GM21786 (cell line): ENCODE results near the gene RIPK4.
"Not testable (repeated sequence)": the region's sequence is repeated elsewhere in the genome, so short reads cannot be mapped to it uniquely, and the experiment has no call there.

Experiments
- ATAC-seq: cut with Tn5 transposase; IDR thresholded peaks from one replicate; pipeline ENCODE4 v1.9.1; 2021; ENCODE audit not compliant: unreplicated experiment

RIPK4 gene

DNA sequence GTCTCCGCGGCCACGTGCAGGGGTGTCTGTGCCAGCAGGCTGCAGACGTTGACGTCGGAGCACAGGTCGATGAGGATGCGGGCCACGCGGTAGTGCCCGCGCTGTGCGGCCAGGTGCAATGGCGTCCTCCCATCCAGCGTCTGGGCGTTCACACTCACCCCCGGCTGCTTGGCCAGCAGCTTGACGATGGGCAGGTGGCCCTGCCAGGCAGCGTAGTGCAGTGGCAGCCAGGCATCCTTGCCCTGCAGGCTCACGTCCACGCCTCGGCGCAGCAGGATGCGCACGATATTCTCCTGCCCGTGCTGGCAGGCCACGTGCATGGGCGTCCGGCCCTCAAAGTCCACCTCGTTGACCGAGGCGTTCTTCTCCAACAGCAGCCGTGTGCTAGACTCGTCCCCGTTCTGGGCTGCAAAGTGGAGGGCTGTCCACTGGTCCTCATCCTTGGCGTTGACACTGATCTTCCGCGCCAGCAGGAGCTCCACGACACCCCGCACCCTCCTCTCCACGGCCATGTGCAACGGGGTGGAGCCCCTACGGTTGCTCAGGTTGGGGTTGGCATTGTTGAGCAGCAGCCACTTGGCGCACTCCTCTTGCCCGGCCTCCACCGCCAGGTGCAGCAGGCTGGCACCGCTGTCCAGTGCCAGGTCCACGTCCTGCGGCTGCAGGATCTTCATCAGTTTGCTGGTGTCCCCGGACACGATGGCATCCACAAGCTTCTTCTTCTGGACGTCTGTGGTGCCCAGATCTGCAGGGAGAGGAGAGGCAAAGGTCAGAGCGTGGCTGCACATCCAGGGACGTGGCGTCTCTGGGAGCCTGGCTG is 25.4 kb downstream of the RIPK4 start:
- ATAC-seq, result no peak

GRCh38 chr21:41740604-41741252 is 26.1 kb downstream of the RIPK4 start:
- ATAC-seq, result no peak

DNA sequence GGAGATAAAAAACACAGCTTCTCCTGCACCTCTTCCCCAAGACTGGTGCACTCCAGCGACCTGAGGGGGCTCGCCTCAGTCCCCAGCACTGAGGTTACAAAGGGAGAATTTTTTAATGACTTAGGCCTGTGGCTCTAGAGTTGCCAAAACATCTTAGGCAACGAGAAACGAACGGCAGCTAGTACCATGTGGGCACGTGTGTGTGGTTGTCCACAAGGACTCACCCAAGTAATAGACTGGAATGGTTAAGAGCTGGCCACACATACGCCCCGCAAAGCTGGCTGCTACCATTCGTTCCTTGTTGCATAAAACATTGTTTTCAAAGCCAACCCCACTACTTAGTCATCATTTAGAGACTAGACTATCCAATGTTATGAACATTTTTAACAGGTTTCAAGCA is 26.9 kb downstream of the RIPK4 start:
- no peak for ATAC-seq

GRCh38 chr21:41739011-41739410 is 27.8 kb downstream of the RIPK4 start:
- ATAC-seq, result no peak

DNA sequence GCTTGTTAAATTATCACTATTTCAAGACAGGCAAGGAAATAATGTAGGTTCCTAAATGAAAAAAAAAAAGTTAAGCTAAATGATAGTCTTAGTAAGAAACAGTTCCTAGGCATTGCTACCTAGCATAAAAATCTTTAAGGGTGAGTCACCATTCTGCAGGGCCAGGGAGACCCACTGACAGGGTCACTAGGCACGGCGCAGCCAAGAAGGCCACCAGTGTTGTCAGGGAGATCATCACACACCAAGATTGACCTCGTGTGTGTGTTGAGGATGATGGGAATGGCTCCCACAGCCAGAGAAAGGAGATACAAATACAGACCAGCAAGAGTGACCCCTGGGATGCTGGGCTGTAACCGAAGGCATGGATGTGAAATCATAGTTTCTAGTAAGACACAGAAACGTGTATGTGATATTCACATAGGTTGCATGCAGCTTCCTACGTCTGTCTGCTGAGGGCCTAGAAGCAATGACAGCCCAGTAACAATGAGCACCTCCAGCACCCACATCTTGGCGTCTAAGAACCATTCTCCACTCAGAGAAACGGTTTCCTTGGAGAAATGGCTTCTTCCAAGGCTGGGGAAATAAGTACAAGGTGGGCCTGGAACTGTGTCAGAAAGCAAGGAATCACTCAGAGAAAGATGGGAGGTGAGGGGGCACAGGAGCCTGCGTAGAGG is 29.1 kb downstream of the RIPK4 start:
- no peak for ATAC-seq

DNA sequence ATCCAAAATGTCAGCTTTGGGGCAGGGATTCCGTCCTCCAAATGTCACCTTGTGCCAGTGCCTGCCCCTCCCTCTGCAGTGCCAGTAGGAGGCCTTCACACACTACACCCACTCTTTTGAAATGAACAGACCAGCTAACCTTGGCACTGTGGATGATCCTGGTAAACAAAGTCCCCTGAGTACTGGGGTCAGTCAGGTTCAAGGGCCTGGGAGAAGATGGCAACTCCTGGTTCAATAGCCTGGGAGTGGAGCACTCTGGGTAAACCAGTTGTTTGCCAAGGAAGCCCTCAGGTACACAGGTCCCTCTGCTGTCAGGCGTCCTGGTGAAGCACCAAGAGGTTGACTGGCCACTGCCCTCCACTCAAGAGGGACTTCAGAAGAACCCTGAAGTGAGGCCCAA is 30.4 kb downstream of the RIPK4 start:
- no peak for ATAC-seq

- ATAC-seq, result no peak
These were observed 32.7 kb downstream of the RIPK4 start for GRCh38 chr21:41733951-41734689.

DNA sequence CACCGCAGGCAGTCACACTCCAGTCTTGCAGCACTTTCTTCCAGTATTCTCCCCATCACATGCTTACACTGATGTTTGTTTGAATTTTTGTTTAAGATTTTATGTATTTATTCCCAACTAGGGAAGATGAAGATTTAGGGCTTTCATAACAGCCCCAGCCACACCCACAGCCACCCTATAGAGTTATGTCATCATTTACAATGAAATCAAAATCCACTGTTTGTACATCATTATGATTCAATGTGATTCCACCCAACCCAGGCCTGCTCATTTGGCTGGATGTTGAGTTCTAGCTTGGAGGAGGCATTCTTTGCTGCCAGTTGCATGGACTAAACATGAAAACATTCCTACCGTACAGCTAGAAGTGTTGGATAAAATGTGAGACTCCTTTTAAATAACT is 35.8 kb downstream of the RIPK4 start:
- ATAC-seq, result no peak

GRCh38 chr21:41730367-41730765 is 36.5 kb downstream of the RIPK4 start:
- no peak for ATAC-seq

GRCh38 chr21:41729701-41730366 is 37.0 kb downstream of the RIPK4 start:
- no peak for ATAC-seq

DNA sequence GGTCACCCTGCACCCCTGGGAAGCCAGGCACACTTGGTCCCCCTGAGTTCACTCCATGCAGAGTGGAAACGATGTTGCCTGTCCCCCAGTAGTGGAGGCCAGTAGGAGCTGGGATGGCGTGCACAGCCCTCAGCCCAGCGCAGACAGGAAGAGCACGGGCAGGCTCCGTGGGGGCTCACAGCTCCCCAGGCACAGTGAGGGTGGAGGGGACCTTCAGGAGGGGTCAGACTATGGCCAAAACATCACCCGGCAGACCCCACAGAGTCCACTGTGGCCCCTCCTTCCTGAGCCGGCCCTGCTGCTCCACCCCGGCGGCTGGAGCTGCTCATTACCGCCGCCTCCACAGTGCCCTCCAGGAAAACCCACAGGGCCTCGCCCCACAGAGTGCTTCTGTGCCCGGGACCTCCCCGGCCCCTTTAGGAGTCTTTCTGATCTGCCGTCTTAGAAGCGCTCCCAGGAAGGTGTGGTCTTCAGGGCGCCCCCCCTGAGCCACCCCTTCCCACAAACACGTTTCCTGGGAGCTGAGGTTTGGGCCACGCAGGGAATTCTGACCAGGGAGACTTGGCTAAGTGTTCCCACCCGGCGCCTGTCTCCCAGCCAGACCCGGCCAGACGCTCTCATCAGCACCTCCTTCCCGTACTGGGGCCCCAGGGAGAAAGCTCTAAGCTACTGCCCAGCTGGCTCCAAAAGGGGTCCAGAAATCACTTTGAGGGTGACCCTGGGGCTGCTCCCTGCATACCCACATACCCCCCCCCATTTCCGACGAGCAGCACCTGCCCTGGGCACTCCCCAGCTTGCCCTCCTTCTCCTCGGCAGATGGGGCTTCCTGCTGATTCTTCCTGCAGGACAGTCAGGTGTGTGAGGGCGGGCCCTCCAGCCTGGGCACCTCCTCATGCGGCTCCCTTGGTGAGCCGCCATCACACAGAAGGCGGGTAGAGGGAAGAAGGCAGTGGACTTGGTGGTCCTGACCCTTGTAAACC is 38.8 kb downstream of the RIPK4 start:
- ATAC-seq, result no peak

- ATAC-seq, result no peak
These were observed 39.7 kb downstream of the RIPK4 start for GRCh38 chr21:41726970-41727783.

- ATAC-seq, result no peak
These were observed 40.3 kb downstream of the RIPK4 start for GRCh38 chr21:41726630-41726969.

GRCh38 chr21:41726058-41726558 is 40.7 kb downstream of the RIPK4 start:
- no peak for ATAC-seq

DNA sequence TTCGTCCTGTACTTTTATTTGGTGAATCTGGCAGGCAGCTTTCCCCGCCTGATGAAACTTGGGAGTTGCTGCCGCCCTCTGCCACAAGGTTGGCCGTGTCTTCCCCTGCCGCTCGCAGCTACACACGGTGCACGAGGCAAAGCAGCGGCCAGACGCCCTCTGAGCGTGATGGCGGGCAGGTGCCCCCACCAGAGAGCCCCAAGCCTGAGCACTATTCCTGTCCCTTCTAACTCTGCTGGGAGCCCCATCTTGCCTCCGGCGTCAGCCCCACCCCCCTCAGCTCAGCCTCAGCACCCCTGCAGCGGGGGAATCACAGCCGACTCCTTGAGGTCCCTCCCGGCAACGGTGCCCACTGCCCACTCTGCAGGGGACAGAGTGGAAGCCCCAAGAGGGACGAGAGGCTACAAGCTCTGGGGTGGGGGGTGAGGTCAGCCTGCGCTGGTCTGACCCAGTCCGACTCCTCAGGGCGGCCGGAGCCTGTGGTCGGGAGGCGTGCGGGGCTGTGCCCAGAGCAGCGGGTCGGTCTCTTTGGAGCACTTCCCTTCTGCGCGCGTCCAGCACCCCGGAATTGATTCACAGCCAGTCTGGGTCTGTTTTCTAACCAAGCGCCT is 41.3 kb downstream of the RIPK4 start:
- no peak for ATAC-seq

DNA sequence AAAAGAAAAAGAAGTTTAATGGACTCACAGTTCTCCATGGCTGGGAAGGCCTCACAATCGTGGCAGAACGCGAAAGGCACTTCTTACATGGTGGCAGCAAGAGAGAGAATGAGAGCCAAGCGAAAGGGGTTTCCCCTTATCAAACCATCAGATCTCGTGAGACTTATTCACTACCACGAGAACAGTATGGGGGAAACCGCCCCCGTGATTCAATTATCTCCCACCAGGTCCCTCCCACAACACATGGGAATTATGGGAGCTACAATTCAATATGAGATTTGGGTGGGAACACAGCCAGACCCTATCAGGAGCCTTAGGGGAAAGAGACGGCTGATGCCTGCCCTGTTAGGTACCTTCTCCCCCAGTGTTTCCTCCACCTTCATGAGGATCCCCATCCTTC is 43.0 kb downstream of the RIPK4 start:
- not testable (repeated sequence) for ATAC-seq

GRCh38 chr21:41722052-41723018 is 44.5 kb downstream of the RIPK4 start:
- ATAC-seq, result no peak
